SK-N-SH treated with all-trans-retinoic acid at 6 μM for 48 hours (cell line): ENCODE results near the gene NR4A2.

Experiments
- ATAC-seq: fragments of 200-7000 bp; cut with Tn5 transposase; 3 replicates; pipeline ENCODE4 v1.9.1; 2020; ENCODE audit warnings: mild to moderate bottlenecking, moderate library complexity
- ARNTL ChIP-seq: fragments of 450-650 bp; formaldehyde crosslinking; IDR thresholded peaks from 2 replicates; pipeline ENCODE4 v1.5.0; 2020; ENCODE audit warnings: low read depth, mild to moderate bottlenecking, moderate library complexity, borderline replicate concordance
- BACH2 ChIP-seq: fragments of 250-450 bp; sonication (Bioruptor Pico); IDR thresholded peaks from 2 replicates; pipeline ENCODE4 v1.9.0; 2021; ENCODE audit warnings: mild to moderate bottlenecking, borderline replicate concordance
- CREB5 ChIP-seq: fragments of 250-450 bp; sonication (Bioruptor Pico); IDR thresholded peaks from 2 replicates; pipeline ENCODE4 v1.5.1; 2020; ENCODE audit warnings: low read depth, mild to moderate bottlenecking, moderate library complexity
- CSDC2 ChIP-seq: fragments of 250-450 bp; sonication (Bioruptor Pico); IDR thresholded peaks from 2 replicates; pipeline ENCODE4 v1.5.0; 2020; ENCODE audit warnings: mild to moderate bottlenecking, moderate library complexity
- CSRNP3 ChIP-seq: fragments of 250-450 bp; sonication (Bioruptor Pico); IDR thresholded peaks from 2 replicates; pipeline ENCODE4 v1.5.1; 2021; ENCODE audit warnings: mild to moderate bottlenecking, moderate library complexity
- ESRRG ChIP-seq: fragments of 250-450 bp; sonication (Bioruptor Pico); IDR thresholded peaks from 2 replicates; pipeline ENCODE4 v1.6.1; 2021; ENCODE audit warnings: mild to moderate bottlenecking
- GLIS3 ChIP-seq: fragments of 250-450 bp; sonication (Bioruptor Pico); IDR thresholded peaks from 2 replicates; pipeline ENCODE4 v1.5.0; 2020; ENCODE audit warnings: mild to moderate bottlenecking, moderate library complexity
- ISL1 ChIP-seq: fragments of 250-450 bp; sonication (Bioruptor Pico); IDR thresholded peaks from 2 replicates; pipeline ENCODE4 v2.1.2; 2022; ENCODE audit warnings: mild to moderate bottlenecking, moderate library complexity
- OSR1 ChIP-seq: fragments of 250-450 bp; sonication (Bioruptor Pico); IDR thresholded peaks from 2 replicates; pipeline ENCODE4 v1.8.0; 2022; ENCODE audit warnings: moderate library complexity, mild to moderate bottlenecking, inconsistent platforms
- PATZ1 ChIP-seq: fragments of 250-450 bp; sonication (Bioruptor Pico); IDR thresholded peaks from 2 replicates; pipeline ENCODE4 v1.8.0; 2020; ENCODE audit warnings: mild to moderate bottlenecking, moderate library complexity, borderline replicate concordance
- PPARA ChIP-seq: fragments of 250-450 bp; sonication (Bioruptor Pico); IDR thresholded peaks from 2 replicates; pipeline ENCODE4 v1.5.0; 2020; ENCODE audit warnings: mild to moderate bottlenecking, borderline replicate concordance
- RARB ChIP-seq: fragments of 250-450 bp; sonication (Bioruptor Pico); IDR thresholded peaks from 2 replicates; pipeline ENCODE4 v1.8.0; 2021; ENCODE audit warnings: mild to moderate bottlenecking, moderate library complexity
- SNAI2 ChIP-seq: fragments of 250-450 bp; sonication (Bioruptor Pico); IDR thresholded peaks from 2 replicates; pipeline ENCODE4 v1.5.0; 2020; ENCODE audit warnings: mild to moderate bottlenecking, moderate library complexity
- TCF4 ChIP-seq: fragments of 250-450 bp; sonication (Bioruptor Pico); IDR thresholded peaks from 2 replicates; pipeline ENCODE4 v1.8.0; 2021; ENCODE audit warnings: mild to moderate bottlenecking, moderate library complexity, borderline replicate concordance
- TOX ChIP-seq: fragments of 250-450 bp; sonication (Bioruptor Pico); IDR thresholded peaks from 2 replicates; pipeline ENCODE4 v1.8.0; 2021; ENCODE audit warnings: mild to moderate bottlenecking, moderate library complexity, borderline replicate concordance
- TSHZ2 ChIP-seq: fragments of 250-450 bp; sonication (Bioruptor Pico); IDR thresholded peaks from 2 replicates; pipeline ENCODE4 v1.5.0; 2020; ENCODE audit warnings: mild to moderate bottlenecking, moderate library complexity
- ZC3H10 ChIP-seq: fragments of 250-450 bp; sonication (Bioruptor Pico); IDR thresholded peaks from 2 replicates; pipeline ENCODE4 v1.5.1; 2021; ENCODE audit warnings: mild to moderate bottlenecking, moderate library complexity
- ZFP3 ChIP-seq: fragments of 250-450 bp; sonication (Bioruptor Pico); IDR thresholded peaks from 2 replicates; pipeline ENCODE4 v1.5.0; 2020; ENCODE audit warnings: mild to moderate bottlenecking, moderate library complexity
- ZFP30 ChIP-seq: fragments of 450-650 bp; formaldehyde crosslinking; IDR thresholded peaks from 2 replicates; pipeline ENCODE4 v1.5.0; 2022; ENCODE audit warnings: mild to moderate bottlenecking, moderate library complexity
- ZNF565 ChIP-seq: fragments of 450-650 bp; formaldehyde crosslinking; conservative IDR thresholded peaks from 2 replicates; pipeline ENCODE4 v1.5.0; 2020; ENCODE audit warnings: low read depth, mild to moderate bottlenecking, moderate library complexity
- ZNF70 ChIP-seq: fragments of 450-650 bp; formaldehyde crosslinking; IDR thresholded peaks from 2 replicates; pipeline ENCODE4 v1.5.0; 2020; ENCODE audit warnings: mild to moderate bottlenecking, moderate library complexity
- ZNF8 ChIP-seq: fragments of 450-650 bp; formaldehyde crosslinking; IDR thresholded peaks from 2 replicates; pipeline ENCODE4 v1.5.0; 2020; ENCODE audit warnings: mild to moderate bottlenecking, moderate library complexity
- TF ChIP-seq, protein P1 (sequence below): fragments of 250-450 bp; sonication (Bioruptor Pico); IDR thresholded peaks from 2 replicates; pipeline ENCODE4 v1.8.0; 2021; ENCODE audit warnings: low read depth, mild to moderate bottlenecking, moderate library complexity, borderline replicate concordance

NR4A2 gene

GRCh38 chr2:156366753-156367152 lies 34.2 kb upstream of the NR4A2 start:
- TF ChIP-seq ISL1 (CRISPR knock-in tag) (no peak), GLIS3 (CRISPR knock-in tag) (no peak), ARNTL (no peak), TCF4 (CRISPR knock-in tag) (no peak), ZNF565 (no peak), PATZ1 (no peak), CSRNP3 (no peak), CREB5 (no peak), ZC3H10 (CRISPR knock-in tag) (no peak), RARB (CRISPR knock-in tag) (no peak), ESRRG (CRISPR knock-in tag) (no peak), ZFP3 (CRISPR knock-in tag) (no peak), BACH2 (CRISPR knock-in tag) (no peak), PPARA (CRISPR knock-in tag) (no peak), SNAI2 (CRISPR knock-in tag) (no peak), CSDC2 (CRISPR knock-in tag) (no peak), ZNF70 (CRISPR knock-in tag) (no peak), ZNF8 (CRISPR knock-in tag) (no peak), TOX (no peak)
- TF ChIP-seq, protein P1, sequence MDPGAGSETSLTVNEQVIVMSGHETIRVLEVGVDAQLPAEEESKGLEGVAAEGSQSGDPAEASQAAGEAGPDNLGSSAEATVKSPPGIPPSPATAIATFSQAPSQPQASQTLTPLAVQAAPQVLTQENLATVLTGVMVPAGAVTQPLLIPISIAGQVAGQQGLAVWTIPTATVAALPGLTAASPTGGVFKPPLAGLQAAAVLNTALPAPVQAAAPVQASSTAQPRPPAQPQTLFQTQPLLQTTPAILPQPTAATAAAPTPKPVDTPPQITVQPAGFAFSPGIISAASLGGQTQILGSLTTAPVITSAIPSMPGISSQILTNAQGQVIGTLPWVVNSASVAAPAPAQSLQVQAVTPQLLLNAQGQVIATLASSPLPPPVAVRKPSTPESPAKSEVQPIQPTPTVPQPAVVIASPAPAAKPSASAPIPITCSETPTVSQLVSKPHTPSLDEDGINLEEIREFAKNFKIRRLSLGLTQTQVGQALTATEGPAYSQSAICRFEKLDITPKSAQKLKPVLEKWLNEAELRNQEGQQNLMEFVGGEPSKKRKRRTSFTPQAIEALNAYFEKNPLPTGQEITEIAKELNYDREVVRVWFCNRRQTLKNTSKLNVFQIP, result no peak
- TF ChIP-seq, all 23 proteins: peak for 0
- peak; percentile 50 for ATAC-seq

DNA sequence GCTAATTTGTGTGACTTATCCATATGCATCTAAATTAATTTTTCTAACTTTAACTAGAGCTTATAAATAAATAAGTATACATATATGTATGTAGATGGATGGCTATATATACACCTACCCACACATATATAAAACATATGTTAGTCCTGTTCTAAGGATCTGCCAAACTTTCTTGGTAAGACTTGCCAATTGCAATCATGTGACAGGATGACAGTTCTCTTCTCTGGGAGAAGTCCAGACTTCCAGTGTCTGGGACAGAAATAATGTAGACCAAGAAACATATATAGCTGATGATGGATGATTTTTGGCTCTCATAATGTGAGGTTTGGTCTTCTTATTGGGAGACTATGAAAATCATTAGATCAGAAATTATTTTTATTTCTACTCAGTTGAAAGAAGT lies 30.6 kb upstream of the NR4A2 start:
- TF ChIP-seq ESRRG (CRISPR knock-in tag) (no peak), CSDC2 (CRISPR knock-in tag) (no peak), CSRNP3 (no peak), PPARA (CRISPR knock-in tag) (no peak), PATZ1 (no peak), SNAI2 (CRISPR knock-in tag) (no peak), BACH2 (CRISPR knock-in tag) (no peak), ZNF565 (no peak), OSR1 (CRISPR knock-in tag) (no peak), ZFP30 (no peak), ZNF70 (CRISPR knock-in tag) (no peak), RARB (CRISPR knock-in tag) (no peak), ZNF8 (CRISPR knock-in tag) (no peak), TSHZ2 (CRISPR knock-in tag) (no peak), ARNTL (no peak), GLIS3 (CRISPR knock-in tag) (no peak), ZFP3 (CRISPR knock-in tag) (no peak)
- TF ChIP-seq, protein P1, result no peak
- TF ChIP-seq, all 23 proteins: peak for 0
- ATAC-seq, result no peak
